ENCODE measurements around the gene PRSS56.
"Not testable (repeated sequence)": the region's sequence is repeated elsewhere in the genome, so short reads cannot be mapped to it uniquely, and the experiment has no call there.

Gene PRSS56

DNA sequence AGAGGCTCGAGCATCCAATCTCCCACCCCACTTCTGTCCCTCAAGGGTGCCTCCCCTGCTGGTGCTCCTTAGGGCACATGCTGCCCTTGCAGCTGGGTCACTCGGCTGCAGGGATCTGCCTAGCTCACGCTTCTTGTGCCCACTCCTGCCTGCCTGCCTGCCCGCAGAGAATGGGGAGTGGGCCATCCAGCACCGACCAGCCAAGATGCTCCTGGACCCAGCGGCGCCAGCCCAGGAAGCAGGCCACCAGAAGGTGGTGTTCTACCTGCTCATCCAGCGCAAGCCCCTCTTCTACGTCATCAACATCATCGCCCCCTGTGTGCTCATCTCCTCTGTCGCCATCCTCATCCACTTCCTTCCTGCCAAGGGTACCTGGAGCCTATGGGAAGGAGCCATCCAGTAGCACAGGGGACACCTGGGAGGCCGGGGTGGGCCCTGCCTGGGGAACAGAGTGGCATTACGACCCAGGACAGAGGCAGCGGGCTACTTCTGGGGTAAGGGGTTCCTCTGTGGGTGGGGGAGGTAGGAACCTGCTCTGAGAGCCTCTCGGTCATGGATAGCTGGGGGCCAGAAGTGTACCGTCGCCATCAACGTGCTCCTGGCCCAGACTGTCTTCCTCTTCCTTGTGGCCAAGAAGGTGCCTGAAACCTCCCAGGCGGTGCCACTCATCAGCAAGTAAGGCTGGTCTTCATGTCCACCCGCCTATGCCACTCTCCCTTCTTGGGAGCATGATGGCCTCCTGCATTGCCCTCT, 22.7 kb downstream of the PRSS56 start:
- DNase-seq = no peak

DNA sequence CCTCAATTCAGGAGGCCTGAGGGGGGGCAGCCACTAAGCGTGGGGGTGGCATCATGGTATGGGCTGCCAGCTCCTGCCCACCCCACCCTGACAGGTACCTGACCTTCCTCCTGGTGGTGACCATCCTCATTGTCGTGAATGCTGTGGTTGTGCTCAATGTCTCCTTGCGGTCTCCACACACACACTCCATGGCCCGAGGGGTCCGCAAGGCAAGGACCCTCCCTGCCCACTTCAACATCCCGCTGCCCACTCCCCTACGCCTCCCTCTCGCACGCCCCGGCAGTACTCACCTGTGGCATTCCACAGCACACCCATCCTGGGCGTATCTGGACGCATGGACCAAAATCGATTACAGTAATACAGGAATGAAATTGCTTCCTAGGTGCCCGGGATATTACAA, 23.3 kb downstream of the PRSS56 start:
- no peak for DNase-seq

DNA sequence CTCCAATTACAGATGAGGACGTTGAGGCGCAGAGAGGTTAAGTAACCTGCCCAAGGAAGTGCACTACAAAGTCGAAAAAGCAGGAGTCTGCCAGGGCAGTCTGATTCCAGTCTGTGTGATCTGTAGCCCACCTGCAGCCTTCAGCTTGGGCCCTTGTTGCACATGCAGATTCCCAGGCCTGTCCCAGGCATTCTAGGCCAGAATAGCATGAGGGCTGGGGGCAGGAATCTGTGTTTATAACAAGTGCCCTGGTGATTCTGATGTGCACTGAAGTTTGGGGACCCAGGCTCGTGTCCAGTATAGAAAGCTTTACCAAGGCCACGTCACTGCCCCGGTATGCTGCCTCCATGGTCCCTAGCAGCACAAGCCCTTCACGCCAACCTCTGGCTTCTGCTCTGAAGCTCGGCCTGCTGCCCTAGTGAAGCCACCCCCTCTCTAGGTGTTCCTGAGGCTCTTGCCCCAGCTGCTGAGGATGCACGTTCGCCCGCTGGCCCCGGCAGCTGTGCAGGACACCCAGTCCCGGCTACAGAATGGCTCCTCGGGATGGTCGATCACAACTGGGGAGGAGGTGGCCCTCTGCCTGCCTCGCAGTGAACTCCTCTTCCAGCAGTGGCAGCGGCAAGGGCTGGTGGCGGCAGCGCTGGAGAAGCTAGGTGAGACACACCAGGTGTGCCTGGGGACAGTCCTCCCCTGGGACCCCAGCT, 23.9 kb downstream of the PRSS56 start:
- DNase-seq = no peak

DNA sequence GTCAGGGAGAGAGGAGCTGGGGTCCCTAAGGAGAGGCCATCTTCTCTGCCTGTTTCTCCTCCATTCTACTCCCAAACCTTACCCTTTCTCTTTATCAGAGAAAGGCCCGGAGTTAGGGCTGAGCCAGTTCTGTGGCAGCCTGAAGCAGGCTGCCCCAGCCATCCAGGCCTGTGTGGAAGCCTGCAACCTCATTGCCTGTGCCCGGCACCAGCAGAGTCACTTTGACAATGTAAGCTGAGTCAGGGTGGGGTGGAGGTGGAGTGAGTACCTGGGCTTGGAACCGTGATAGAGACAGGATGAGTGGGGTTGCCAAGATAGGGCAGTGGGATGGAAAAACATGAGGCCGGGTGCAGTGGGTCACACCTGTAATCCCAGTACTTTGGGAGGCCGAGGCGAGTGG, 24.5 kb downstream of the PRSS56 start:
- no peak for DNase-seq

DNA sequence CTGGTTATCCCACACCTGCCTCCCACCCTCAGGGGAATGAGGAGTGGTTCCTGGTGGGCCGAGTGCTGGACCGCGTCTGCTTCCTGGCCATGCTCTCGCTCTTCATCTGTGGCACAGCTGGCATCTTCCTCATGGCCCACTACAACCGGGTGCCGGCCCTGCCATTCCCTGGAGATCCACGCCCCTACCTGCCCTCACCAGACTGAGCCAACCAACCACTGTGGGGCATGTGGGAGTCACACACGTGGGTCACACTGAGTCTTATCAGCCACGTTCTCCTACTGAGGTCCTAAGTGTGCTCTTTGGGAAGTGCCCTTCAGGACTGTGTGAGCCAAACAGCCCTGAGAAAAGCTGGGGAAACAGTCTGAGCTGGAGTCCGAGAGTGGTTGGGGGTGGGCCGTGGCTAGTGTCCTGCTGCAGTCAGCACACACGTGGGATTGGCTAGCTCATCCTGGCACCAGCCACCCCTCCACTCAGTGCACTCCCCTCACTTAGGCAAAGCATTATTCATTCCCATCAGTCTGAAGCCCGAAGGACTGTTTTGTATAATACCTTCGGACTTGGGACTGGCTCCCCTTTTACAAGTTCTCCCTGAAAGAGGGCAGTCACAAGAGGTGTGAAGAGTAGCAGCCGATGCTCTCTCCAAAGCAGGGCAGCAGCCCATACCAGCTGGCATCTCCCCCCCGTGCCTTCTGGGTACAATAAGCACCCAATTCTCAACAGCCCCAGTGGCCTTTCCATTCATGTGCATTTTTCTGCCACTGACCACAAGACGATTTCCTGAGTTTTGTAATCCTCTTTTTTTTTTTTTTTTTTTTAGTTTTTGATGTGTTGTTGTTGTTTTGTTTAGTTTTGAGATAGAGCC, 25.6 kb downstream of the PRSS56 start:
- no peak for DNase-seq

DNA sequence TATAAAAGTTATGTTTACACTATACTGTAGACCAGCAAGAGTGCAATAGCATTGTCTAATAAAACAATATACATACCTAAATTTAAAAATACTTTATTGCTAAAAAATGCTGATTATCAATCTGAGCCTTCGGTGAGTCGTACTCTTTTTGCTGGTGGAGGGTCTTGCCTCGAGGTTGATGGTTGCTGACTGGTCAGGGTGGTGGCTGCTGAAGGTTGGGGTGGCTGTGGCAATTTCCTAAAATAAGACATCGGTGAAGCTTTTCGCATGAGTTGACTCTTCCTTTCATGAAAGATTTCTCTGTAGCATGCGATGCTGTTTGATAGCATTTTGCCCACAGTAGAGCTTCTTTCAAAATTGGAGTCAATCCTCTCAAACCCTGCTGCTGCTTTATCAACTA, 27.8 kb downstream of the PRSS56 start:
- DNase-seq = no peak

DNA sequence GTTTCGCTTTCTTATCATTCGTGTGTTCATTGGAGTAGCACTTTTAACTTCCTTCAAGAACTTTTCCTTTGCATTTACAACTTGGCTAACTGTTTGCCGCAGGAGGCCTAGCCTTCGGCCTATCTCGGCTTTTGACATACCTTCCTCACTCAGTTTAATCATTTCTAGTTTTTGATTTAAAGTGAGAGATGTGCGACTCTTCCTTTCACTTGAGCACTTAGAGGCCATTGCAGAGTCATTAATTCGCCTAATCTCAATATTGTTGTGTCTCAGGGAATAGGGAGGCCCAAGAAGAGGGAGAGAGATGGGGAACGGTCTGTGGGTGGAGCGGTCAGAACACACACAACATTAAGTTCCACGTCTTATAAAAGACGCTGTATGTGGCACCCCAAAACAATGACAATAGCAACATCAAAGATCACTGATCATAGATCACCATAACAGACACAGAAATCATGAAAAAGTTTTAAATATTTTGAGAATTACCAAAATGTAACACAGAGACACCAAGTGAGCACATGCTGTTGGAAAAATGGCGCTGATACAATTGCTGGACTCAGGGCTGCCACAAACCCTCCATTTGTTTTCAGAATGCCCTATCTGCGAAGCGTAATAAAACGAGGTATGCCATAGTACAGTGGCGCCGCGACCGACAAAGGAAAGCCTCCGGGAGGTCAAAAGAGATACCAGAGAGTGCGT, 29.6 kb downstream of the PRSS56 start:
- no peak for DNase-seq

DNA sequence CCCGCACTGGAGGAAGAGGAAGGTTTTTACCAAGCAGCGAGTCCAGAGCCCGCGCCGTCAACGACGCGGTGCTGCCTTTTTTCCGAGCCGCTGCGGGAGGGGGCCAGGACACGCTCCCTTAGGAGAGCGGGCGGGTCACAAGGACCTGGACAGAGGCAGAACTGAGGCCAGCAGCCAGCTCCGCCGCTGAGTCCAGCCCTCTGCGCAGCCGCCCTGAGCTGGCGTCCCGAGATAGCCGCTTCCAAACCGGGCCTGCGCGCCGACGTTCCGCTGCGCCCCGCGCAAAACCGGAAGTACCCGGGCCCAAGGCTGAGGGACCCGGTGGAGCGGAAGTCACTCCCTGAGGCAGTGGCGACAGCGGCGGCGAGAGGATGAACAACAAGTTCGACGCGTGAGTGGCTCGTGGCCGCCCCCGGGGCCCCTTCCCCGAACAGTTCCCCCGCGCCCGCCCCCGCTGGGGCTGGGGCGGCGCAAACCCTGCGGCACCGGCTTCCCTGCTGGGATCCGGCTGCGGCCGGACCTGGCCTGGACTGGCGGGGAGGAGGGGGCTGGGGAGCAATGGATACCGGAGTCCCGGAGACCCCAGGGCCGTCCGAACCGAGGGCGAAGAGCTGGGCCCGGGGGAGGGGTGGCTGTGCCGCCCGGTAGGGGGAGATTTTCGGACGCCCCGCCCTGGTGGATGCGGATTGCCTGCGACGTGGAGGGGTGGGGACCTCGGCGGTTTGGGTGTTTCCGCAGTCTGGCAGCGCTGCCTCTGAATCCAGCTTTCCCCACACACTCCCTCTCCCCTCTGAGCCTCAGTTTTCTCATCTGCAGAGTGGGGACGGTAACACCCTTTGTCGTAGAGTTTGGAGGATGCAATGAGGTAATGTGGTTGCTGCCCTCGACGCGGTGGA, 30.4 kb downstream of the PRSS56 start, which contains the start of the genes EIF4E2 and TIGD1:
Gene EIF4E2, plus strand, starts transcription at position 336 of the 896 bp plus-strand sequence. Its CDS starts 36 bp downstream, at position 372.
Gene TIGD1, minus strand, starts transcription at position 204 of the 896 bp plus-strand sequence. CDS start 675 bp downstream, outside the sequence.
- peak; percentile 95 for DNase-seq

DNA sequence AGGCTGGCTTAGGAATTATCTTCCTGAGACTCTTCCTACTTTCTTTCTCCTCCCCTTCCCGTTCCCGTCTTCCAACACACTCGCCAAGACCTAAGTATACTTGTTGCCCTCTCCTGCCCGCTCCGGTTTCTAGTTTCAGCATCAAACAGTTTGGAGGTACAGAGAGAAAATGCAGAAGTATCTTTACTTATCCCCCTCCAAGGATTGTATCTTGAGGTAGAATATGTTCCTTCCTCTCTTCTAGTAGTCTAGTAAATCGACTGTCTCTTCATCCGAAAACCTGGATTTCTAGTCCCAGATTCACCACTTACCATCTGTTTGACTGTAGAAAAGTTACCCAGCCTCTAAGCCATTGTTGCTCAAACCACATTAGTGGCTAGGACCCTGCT, 31.1 kb downstream of the PRSS56 start:
- no peak for DNase-seq

DNA sequence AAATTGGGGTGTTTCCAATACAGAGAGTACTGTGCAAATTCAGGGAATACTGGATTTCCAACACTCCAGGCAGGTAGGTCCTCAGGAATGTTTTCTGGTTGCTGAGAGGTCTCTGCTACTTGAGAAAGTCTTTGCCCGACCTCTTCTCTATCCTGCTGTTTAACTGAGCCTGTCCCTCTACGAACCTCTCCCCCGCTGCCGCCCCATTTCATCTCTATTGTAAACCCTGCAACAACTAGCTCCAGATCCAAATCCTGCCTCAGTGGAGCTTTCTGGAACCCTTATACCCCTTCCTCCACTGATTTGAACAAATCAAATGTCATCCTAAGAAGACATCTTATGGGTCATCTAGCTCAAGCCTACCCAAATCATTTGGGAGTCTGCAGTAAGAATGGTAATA, 31.6 kb downstream of the PRSS56 start:
- no peak for DNase-seq

DNA sequence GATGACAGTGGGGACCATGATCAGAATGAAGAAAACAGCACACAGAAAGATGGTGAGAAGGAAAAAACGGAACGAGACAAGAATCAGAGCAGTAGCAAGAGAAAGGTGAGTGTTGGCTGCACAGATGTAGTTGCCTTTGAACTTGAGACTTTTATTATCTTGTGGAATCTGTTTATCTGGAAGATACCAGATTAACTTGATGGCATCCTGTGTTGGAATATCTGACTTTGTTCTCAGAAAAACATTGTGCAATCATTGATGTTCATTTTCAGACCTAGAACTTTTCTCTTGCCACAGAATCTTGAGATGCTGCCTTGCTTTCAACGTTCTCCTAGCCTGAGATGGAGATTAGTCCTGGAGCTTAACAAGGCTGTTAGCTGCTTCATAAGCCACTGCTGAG, 36.2 kb downstream of the PRSS56 start:
- DNase-seq = no peak

DNA sequence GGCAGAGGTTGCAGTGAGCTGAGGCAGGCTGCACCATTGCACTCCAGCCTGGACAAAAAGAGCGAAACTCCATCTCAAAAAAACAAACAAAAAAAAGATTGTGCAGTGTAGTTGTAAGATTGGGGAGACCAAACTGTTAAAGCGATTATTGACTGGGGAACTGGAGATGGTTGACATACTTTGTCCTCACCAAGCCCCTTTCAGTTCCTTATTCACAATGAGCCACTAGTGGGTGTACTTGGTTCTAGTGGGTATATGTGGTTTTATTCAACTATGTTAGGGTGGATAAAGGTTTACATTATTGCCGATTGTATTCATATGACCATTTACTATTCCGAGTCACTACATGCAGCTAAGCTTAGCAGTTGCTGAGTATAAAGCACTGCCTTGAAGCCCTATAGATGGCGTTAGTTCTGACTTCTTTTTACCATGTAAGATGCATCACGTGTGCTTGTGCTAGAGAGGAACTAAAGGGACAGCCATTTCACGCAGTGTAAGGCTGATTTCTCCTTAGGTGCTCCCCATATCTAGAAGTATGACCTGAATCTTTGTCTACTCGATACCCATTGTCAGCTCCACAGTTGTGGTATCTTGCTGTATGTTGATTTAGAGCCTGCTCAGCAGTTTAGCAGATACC, 42.4 kb downstream of the PRSS56 start:
- DNase-seq = no peak

DNA sequence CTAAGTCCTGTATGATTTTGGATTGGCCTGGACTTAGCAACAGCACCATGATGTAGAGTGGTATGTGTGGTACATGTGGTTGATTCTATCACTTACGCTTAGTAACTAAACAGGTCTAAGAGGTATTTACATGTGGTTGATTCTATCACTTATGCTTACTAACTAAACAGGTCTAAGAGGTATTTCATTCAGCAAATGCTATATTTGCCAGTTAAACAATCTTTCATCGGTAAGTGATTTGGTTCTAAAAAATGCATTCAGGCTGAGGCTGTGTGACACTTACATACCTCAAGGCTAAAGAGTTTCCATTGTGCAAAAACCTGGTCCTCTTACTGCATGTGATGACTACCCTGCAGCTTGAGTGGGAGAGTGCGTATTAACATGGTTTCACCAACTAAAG, 43.4 kb downstream of the PRSS56 start:
- no peak for DNase-seq

DNA sequence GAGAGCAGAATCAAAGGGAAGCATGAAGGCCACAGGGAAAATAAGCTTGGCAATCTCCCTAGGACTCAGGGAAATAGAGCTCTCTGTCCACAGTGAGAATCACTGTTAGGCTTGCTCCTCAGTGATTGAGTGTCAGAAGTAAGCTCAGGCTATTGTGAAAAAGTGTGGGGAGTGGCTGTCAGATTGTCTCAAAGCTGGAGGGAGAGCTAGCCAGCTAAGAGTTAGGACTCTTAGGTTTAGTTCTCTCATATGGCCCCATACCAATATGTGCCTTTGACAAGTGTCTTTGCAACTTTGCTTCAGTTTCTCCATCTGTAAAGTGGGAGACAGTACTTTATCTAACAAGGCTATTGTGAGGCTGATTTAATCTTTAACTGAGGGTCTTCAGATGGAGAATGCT, 47.5 kb downstream of the PRSS56 start:
- no peak for DNase-seq

DNA sequence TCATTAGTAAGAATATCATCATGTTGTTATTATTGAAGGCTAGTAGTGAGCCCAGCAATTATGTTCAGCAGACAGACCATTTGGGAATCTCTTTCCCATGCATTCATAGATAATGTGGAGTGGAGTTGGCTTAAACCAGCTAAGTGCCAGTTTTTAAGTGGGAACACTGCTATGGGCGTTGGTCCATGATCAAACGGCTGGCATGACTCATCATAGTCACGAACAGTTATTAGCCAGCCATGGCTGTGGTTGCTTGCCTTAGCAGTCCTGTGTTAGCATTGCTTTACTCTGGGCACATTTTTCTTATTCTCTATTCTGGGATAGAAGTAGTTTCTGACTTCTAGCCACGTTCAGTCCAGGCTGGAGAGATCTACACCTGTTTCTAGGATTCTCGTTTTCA, 48.0 kb downstream of the PRSS56 start:
- DNase-seq = peak; percentile 62

DNA sequence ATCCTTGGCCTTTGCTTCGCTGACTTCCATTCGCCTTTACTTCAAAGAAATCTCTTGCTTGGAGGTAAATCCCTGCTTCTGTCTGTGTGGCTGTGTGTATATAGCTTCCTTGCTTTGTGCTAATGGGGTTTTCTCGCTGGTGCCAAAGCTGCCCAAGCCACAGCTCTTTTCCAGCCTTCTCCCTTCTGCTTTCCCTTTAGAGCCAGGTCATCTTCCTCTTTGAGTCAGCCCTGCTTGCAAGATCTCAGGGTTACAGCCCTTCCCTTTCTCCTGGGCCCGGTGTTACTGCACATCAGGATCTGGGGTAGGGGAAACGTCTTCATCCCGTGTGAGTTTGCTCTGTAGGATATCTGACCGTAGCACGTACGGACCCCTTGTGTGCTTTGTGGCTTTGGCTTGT, 49.4 kb downstream of the PRSS56 start:
- no peak for DNase-seq

DNA sequence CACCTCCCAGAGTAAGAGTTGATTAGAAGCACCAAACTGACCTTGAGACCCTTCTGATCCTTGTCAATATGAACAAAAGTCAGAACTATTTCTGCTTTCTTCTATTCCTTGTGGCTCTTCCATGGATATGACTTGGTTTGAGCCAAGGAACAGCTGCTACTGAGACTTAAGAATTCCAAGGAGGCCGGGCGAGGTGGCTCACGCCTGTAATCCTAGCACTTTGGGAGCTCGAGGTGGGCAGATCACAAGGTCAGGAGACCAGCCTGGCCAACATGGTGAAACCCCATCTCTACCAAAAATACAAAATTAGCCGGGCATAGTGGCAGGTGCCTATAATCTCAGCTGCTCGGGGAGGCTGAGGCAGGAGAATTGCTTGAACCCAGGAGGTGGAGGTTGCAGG, 50.3 kb downstream of the PRSS56 start:
- DNase-seq = not testable (repeated sequence)

DNA sequence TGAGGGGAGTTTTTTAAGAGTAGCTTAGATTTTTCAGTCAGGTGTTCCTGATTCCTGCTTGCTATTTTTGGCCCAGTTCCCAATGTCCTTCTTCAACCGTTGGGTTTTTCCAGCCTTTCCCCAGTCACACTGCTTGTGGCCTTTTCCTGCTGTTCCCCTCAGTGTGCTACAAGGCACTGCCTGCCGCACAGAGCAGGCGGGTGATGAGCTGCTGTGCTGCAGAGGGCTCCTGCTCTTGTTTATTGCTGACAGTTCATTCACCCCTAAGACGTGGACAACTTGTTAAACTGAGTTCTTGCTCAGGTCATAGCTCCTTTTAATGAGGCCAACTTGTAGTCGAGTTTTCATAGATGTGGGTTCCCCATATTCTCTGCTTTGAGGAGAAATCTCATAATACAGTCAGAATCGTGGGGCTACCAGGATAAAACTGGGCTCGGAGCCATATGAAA, 50.9 kb downstream of the PRSS56 start:
- no peak for DNase-seq

DNA sequence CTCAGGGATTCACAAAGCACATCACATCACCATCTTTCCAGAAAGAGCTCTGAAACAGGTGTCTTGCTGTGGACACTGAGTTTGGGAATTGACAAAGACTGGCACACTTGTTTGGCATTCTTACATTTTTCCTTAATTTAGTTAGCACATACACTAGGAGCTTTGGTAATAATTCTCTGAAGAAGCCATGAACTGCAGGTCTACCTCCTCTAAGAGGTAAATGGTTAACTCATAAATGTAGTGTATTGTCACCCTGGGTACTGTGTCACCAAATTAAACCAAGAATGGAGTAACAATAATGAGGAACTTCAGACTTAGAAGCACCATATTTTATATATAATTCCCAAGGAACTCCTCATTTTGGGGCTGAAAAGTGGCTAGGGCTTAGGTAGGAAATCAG, 52.9 kb downstream of the PRSS56 start:
- no peak for DNase-seq

DNA sequence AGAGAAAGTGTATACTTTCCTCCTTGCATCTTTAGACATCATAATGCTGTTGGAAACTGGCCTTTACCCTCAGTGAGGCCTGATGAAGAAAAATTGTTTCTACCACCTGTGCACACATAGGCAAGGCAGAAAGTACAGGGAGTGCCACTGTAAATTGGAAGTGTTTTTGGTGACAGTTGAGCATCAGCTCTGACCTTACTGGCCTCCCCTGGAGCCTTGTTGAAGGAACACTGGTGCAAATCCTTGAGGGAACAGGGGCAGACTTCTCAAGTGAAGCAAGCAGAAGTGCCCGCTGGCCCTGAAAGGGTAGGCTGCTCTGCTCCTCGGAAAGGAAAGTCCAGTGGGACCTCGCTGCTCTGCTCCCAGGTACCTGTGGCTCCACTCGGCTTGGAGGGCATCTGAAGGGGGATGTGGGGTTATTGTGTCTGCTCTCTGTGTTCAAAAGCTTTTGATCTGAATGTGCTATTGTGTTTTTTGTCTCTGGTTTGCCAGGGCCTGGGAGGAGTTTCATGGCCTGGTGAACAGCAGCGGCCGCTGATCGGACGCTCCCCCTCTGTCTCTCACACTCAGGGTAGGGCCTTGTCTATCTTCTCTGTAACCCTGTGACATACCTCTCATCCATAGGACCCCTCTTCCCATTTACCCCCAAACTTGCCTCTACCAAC, 53.7 kb downstream of the PRSS56 start:
- DNase-seq = no peak

Data from fibroblast of skin of scalp (primary cell).